Fibroblast of skin of right biceps (primary cell): ENCODE measurements around the gene HES5.
A peak's percentile ranks its signal among the peaks of the same experiment; 100 is the strongest.
"Not testable (repeated sequence)": the region's sequence is repeated elsewhere in the genome, so short reads cannot be mapped to it uniquely, and the experiment has no call there.

Source experiments
- DNase-seq: peaks from one replicate; pipeline ENCODE4 v3.0.0-alpha.2; 2013

HES5 gene

GRCh38 chr1:2560299-2561073 is 30.4 kb upstream of the HES5 start:
- DNase-seq: no peak

DNA sequence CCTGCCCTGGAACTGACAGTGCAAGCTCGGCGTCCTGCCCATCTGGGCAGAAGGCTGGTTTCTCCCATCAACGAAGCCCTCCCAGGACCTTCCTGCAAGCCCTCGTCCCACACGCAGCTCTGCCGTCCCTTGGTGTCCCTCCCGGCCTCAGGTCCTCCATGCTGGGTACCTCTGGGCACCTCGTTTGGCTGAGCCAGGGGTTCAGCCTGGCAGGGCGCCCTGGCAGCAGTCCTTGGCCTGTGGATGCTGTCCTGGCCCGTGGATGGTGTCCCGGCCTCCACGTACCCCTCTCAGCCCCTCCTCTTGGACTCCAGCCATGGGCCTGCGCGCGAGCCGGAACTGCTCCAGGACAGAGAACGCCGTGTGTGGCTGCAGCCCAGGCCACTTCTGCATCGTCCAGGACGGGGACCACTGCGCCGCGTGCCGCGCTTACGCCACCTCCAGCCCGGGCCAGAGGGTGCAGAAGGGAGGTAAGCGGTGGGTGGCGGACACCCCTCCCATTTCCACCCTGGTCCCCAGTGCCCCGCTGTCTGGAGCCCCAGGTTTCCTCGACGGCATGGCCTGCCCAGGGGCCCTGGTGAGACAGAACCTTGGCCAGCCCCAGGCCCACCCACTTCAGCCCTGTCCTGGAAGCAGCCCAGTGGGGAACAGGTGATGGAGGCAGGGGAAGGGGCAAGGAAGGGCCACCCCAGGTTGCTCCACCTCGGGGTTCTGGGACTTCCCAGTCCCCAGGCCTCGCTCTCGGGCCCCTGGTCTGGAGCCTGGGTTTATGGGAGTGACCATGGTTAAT is 29.6 kb upstream of the HES5 start:
- DNase-seq: no peak

DNA sequence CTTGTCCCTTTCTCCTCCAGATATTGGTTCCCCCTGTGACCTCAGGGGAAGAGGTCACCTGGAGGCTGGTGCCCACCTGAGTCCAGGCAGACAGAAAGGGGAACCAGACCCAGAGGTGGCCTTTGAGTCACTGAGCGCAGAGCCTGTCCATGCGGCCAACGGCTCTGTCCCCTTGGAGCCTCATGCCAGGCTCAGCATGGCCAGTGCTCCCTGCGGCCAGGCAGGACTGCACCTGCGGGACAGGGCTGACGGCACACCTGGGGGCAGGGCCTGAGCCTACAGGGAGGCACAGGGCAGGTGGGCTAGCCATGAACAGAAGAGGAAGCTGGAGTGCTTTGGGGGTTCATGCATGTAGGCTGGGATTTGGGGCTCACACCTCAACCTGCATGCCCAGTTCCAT is 28.8 kb upstream of the HES5 start:
- DNase-seq: no peak

DNA sequence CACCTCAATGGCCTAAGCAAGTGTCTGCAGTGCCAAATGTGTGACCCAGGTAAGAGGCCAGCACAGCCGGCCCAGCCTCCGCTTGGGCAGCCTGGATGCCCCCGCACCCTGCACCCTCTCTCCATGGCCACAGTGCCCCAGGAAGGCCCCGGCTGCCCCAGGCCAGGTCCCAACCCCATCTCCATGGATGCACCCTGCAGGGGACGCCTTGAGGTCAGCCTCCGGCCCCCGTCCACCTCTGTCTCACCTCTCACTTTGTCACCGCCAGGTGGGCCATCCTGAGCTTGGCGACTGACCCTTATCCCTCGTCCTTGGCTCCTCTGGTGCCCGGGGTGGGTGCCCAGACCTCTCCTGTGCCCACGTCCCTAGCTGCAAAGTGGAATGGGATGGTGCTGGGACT is 28.4 kb upstream of the HES5 start:
- DNase-seq: no peak

DNA sequence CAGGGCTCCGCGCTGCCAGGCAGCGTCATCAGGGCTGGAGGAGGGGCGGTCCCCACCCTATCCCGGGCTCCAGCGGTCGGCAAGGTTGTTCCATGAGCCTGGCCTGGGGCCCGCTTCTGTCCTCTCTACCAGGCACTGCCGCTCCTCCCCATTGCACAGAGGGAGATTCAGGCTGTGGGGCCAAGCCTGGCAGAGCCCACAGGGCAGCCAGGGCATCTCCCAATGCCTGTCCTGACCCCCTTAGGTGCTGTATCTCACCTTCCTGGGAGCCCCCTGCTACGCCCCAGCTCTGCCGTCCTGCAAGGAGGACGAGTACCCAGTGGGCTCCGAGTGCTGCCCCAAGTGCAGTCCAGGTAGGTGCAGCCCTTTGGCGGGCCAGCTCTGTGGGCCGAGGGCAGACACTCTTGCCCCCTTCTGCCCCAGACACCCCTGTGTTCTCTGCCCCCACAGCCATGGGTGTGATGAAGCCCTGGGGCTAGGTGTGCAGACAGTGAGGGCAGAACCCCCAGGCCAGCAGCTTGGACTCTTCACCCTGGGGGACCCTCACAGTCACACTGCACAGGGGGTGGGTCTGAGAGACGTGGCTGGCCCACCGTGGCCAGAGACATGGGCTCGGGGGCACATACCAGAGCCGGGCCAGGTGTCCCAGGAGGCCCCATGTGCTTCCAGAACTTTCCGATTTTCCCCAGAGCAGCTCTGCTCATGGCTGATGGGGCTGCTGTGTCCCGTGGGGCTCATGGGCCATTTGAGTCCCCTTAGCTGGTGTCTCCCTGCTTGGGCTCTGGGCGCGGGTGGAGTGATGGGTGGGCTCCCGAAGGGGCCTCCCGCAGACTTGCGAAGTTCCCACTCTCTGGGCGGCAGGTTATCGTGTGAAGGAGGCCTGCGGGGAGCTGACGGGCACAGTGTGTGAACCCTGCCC is 27.7 kb upstream of the HES5 start:
- no peak for DNase-seq

DNA sequence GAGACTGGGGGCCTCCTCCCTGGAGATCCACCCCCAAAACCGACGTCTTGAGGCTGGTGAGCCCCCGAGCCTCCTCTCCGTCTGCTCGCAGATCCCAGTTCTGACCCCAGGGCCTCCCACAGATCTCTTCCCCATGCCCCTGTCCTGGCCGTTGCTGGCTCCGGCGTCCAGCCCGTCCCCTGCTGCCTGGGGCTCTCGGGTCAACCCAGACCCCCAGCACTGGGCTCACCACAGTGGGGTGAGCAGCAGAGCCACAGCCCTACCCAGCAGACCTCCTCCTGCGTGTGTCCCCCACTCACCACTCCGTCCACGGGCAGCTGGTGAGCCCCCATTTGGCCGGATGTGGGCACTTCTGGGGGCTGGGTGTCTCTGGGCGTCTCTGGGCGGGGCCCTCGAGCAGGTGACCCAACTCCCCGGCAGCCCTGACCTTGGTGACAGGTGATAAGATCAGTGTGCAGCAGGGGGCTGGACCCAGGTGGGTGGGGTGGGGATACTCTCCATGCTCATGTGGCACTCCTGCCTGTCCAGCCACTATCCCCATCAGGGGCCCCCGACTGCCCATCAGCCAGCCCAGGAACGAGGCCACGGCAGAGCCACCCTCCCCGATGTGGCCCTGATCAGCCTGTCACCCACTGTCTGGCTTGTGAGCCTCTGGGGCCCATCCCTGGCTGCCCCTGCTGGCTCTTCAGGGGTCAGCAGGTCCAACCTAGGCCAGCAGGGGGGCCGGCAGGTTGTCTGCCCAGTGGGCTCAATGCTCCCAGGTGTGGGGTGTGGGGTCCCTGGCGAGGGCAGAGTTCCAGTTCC is 26.8 kb upstream of the HES5 start:
- DNase-seq: no peak

GRCh38 chr1:2556277-2556677 is 26.2 kb upstream of the HES5 start, which contains the start of gene TNFRSF14:
Gene TNFRSF14, plus strand, starts transcription at chr1:2556371. Its CDS starts 294 bp downstream, at chr1:2556665.
- DNase-seq: peak; percentile 29

DNA sequence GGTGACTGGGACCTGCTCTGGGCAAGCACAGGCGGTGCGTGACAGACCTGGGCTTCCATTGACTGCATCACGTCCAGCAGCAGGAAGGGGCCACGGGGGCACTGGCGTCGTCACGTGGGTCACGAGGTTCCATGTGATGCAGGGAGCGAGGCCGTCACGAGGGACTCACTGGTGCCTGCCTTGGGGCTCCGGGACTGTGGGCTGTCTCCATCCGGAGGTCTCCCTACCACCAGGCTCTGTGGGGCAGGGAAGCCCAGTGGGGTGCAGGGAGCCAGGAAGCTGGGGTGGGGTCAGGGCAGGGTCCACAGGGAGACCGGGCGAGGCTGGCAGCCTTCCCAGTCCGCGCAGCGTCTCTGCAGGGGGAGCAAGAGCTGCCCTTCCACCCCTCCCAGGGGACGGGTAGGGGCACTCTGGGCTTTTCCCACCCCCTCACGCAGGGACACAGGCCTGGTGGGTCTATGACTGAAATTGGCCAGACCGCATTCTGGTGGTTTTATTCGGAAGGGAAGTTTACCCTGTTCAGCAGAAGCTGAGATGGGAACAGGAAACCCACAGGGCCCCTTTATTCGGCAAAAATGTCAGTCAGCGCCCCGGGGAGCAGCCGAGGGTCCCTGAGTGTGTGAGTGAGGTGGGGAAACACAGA is 25.7 kb upstream of the HES5 start:
- no peak for DNase-seq

DNA sequence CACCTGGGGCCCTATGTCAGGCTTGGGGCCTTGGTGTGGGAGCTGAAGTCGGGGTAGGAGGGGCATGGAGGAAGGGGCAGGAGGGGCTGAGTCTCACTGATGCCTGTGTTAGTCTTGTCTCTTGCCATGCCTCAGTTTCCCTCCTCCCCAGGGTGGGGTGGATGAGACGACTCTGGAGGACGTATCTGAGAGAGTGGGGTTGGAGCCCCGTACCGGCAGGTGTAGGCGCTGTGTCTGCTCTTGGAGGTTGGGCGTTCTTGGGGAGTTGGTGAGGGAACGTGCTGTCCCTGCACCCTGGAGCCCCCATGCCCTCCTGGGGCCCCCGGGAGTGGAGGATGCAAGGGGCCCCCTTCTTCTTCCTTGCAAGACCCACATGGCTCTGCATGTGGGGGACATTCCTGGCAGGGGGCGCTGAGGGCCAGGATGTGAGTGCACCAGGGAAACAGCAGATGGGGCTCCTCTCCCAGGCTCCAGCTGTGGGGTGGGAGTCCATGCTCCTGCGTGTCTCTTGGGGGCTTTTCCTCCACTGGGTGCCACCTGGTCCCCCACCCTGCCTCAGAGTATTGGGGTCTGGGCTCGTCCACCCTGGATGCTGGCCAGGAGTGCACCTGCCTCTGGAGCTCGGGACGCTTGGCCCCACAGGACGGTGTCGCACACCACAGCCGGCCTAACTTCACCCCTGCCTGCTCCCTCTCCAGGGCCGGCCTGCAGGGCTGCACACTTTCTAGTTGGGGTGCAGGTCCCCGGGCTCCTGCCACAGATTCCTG is 24.7 kb upstream of the HES5 start:
- DNase-seq: no peak

- DNase-seq: no peak
Measured at GRCh38 chr1:2553871-2554620, 24.0 kb upstream of the HES5 start.

DNA sequence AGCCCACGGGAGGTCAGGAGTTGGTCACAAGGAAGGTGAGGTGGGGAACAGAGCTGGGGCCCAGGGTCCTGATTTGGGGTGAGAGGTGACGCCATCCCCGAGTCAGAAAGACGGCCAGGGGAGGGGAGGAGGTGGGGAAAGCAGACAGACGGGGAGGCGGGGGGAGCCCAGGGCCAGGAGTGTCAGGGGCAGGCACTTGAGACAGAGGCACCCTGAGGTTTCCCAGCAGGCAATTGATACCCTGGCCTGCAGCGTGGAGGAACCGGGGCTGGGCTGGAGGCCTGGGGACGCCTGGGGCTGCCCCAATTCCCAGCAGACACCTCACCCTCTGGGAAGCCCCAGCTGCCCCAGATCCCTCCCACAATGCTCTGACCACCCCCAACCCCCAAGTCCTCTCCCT is 23.0 kb upstream of the HES5 start:
- not testable (repeated sequence) for DNase-seq

DNA sequence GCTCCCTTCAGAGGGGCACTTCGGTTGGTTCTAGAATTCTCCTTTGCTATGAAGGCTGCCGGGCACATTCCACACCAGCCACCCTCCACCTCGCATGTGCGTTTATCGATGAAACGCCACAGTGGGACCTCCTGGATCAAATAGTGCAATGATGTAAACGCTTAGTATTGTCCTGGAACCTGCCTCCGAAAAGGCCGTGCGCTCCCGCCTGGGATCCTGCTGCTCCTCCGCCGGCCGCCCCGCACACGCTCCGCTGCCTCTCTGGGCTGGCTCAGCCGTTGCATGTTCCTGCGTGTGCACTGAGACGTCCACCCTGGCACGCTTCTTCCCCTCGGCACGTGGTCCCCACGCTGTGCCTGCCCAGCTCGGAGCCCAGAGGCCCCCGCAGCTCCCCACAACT is 22.1 kb upstream of the HES5 start:
- no peak for DNase-seq

GRCh38 chr1:2551544-2551943 is 21.5 kb upstream of the HES5 start:
- DNase-seq: not testable (repeated sequence)

- DNase-seq: not testable (repeated sequence)
Measured at GRCh38 chr1:2550309-2550861, 20.3 kb upstream of the HES5 start.

GRCh38 chr1:2549367-2550029 is 19.4 kb upstream of the HES5 start:
- not testable (repeated sequence) for DNase-seq

GRCh38 chr1:2548068-2548589 is 18.1 kb upstream of the HES5 start:
- DNase-seq: peak; percentile 54

DNA sequence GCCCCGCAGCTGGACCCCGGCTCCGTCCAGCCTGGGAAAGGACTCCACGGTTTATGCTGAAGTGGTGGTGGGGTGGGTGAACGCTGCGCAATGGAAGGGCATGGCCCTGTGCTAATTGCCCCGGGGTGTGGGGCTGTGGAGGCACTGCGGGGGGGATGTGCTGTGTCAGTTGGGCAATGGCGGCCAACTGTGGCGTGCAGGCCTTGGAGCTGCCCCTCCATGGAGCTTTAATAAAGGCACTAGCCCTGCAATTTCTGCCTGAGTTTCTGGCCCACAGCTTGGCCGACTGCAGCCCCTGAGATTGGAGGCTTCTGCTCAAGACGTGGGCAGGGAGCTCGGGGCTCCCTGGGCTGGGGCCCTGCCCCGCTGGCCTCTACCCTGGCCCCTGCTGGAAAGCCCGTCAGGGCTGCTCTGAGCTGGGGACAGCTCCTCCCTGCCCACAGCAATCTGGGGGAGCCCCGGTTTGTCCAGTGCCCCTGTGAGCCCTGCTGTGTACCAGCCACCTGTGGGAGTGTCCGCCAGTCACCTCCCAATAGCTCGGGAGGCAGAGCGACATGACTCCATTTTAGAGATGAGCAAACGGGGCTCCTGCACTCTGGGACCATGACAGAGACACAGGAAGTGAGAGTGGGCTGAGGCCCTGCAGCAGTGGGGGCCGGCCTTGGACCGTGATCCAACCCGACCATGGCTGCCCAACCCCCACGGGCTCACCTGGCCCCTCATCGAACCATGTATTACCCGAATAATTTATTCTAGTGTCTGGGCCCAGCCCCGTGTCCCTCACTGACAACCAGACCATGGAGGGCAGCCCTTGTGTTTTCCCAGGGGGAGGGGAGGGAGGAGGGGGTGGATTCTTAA is 17.4 kb upstream of the HES5 start:
- DNase-seq: no peak
